ENCODE data around the gene LBH.

The LBH gene

GRCh38 chr2:30308280-30308679 lies 76.9 kb downstream of the LBH start:
- TF ChIP-seq CREB1 (IDR thresholded peaks at IDR 0.05; ENCODE audit: low read depth): no peak
- no peak for TF ChIP-seq EGR1 (IDR thresholded peaks at IDR 0.05)
- TF ChIP-seq RAD21 (IDR thresholded peaks at IDR 0.05; ENCODE audit: low read depth): no peak
- no peak for TF ChIP-seq EP300 (IDR thresholded peaks at IDR 0.05; ENCODE audit: borderline replicate concordance)
- TF ChIP-seq TCF12 (IDR thresholded peaks at IDR 0.05; ENCODE audit: low read depth): no peak
- TF ChIP-seq CEBPB (IDR thresholded peaks at IDR 0.05): no peak
- no peak for TF ChIP-seq YY1 (IDR thresholded peaks at IDR 0.05; ENCODE audit: low read depth)
- no peak for TF ChIP-seq TEAD4 (IDR thresholded peaks at IDR 0.05)
- TF ChIP-seq USF1 (IDR thresholded peaks at IDR 0.05): no peak
- no peak for TF ChIP-seq TAF1 (IDR thresholded peaks at IDR 0.05; ENCODE audit: low read depth)
- TF ChIP-seq ZBTB7A (IDR thresholded peaks at IDR 0.05; ENCODE audit: low read depth): no peak
- no peak for TF ChIP-seq NFIC (IDR thresholded peaks at IDR 0.05)
- no peak for TF ChIP-seq MAX (IDR thresholded peaks at IDR 0.05)
- TF ChIP-seq FOXM1 (IDR thresholded peaks at IDR 0.05; ENCODE audit: borderline replicate concordance, low read depth): no peak

Measured in Ishikawa (cell line).